HG02763 (cell line): ENCODE data around the gene PIK3R3.

Experiments used
- ATAC-seq: cut with Tn5 transposase; IDR thresholded peaks from one replicate; pipeline ENCODE4 v1.9.1; 2021; ENCODE audit warnings: mild to moderate bottlenecking, moderate library complexity; ENCODE audit not compliant: unreplicated experiment

Gene PIK3R3

GRCh38 chr1:45998020-45998617 lies 134.3 kb downstream of the PIK3R3 start:
- ATAC-seq = no peak

GRCh38 chr1:45995298-45995697 lies 137.1 kb downstream of the PIK3R3 start:
- ATAC-seq = no peak

- no peak for ATAC-seq
These were observed 138.0 kb downstream of the PIK3R3 start for GRCh38 chr1:45994423-45994822.
